ENCODE data around the gene LNP1. TPM values are rescaled to one million over a fixed set of nuclear protein-coding genes. Genes with fewer than 3 reads are reported as not detected.

LNP1 gene
- total and polyA plus RNA-seq, 2 experiments from 2014 or later = 1.2 to 2.9 TPM

DNA sequence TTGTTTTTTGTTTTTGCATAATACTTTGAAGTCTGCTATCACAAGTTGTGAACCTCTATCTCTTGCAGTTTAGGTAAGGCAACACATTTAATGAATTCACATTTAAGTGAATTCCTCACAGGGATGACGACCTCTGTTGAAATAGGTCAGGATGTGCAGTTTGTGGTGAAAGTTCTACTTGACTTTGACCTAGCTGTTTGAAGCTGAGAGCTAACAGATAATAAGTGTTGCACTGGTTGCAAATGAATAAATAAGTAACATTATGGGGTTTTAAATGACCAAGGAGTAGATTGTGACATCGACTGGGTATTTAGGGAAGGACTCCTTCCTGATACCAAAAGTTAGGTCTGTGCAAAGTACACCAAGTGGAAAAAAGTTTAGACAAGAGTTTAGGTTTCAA is 42.9 kb upstream of the LNP1 start:
- peaks cover 20% of the 10 kb centered on the region for H3K36me3 ChIP-seq (ENCODE audit: low read depth)
- H3K9me2 ChIP-seq (ENCODE audit: insufficient read depth) = no peaks in the 10 kb centered on the region
- no peak for TF ChIP-seq EZH2phosphoT487 (IDR thresholded peaks at IDR 0.05; ENCODE audit: insufficient read depth, low read depth)
- TF ChIP-seq EZH2 (IDR thresholded peaks at IDR 0.05; ENCODE audit: insufficient read depth, poor library complexity, severe bottlenecking) = no peak
- H3K27me3 ChIP-seq (replicated peaks; ENCODE audit: insufficient read depth) = no peaks in the 10 kb centered on the region
- WGBS, 2 experiments (ENCODE audit: low coverage in 1 of 2, low lambda C conversion rate in 2 of 2, missing lambda C conversion rate in 2 of 2) = 77 to 84% methylated on average over 2 of the region's 2 CpGs
- peaks cover 18% of the 10 kb centered on the region; the same call in 1 of the 2 replicates for H3F3A ChIP-seq (ENCODE audit: insufficient read depth)
- in situ Hi-C loops (cut with MboI) = no loop called here
- H3K9ac ChIP-seq = no peak overlapping the region
- H3K4me1 ChIP-seq (ENCODE audit: insufficient read depth) = no peaks in the 10 kb centered on the region
- H3K9me3 ChIP-seq (ENCODE audit: low read depth) = no peaks in the 10 kb centered on the region
- H3K79me2 ChIP-seq (ENCODE audit: insufficient read depth) = no peaks in the 10 kb centered on the region
- DNase-seq = no peak
- no peak overlapping the region for H2AFZ ChIP-seq
- no peak overlapping the region for H3K4me2 ChIP-seq (ENCODE audit: unreplicated experiment)
- H4K20me1 ChIP-seq (ENCODE audit: insufficient read depth) = no peaks in the 10 kb centered on the region
- H3K4me3 ChIP-seq = no peak overlapping the region
- no peak overlapping the region for H3K27ac ChIP-seq

- in situ Hi-C loops (cut with MboI) = no loop called here
- Histone ChIP-seq H3K4me2 (ENCODE audit: unreplicated experiment) (no peak overlapping the region), H2AFZ (no peak overlapping the region), H3K9me2 (ENCODE audit: insufficient read depth) (no peaks in the 10 kb centered on the region), H3K27ac (no peak overlapping the region), H3K9me3 (ENCODE audit: low read depth) (no peaks in the 10 kb centered on the region), H3K79me2 (ENCODE audit: insufficient read depth) (no peaks in the 10 kb centered on the region), H3F3A (ENCODE audit: insufficient read depth) (peaks cover 18% of the 10 kb centered on the region; the same call in 1 of the 2 replicates), H3K9ac (no peak overlapping the region), H4K20me1 (ENCODE audit: insufficient read depth) (no peaks in the 10 kb centered on the region), H3K4me3 (no peak overlapping the region), H3K4me1 (ENCODE audit: insufficient read depth) (no peaks in the 10 kb centered on the region), H3K27me3 (replicated peaks; ENCODE audit: insufficient read depth) (no peaks in the 10 kb centered on the region), H3K36me3 (ENCODE audit: low read depth) (peaks cover 21% of the 10 kb centered on the region)
- no peak for DNase-seq
- TF ChIP-seq EZH2phosphoT487 (IDR thresholded peaks at IDR 0.05; ENCODE audit: insufficient read depth, low read depth) (no peak), EZH2 (IDR thresholded peaks at IDR 0.05; ENCODE audit: insufficient read depth, poor library complexity, severe bottlenecking) (no peak)
- 60 to 61% methylated on average over 3 of the region's 3 CpGs for WGBS, 2 experiments (ENCODE audit: low coverage in 1 of 2, low lambda C conversion rate in 2 of 2, missing lambda C conversion rate in 2 of 2)
Measured at GRCh38 chr3:100359035-100359434, 42.3 kb upstream of the LNP1 start.

DNA sequence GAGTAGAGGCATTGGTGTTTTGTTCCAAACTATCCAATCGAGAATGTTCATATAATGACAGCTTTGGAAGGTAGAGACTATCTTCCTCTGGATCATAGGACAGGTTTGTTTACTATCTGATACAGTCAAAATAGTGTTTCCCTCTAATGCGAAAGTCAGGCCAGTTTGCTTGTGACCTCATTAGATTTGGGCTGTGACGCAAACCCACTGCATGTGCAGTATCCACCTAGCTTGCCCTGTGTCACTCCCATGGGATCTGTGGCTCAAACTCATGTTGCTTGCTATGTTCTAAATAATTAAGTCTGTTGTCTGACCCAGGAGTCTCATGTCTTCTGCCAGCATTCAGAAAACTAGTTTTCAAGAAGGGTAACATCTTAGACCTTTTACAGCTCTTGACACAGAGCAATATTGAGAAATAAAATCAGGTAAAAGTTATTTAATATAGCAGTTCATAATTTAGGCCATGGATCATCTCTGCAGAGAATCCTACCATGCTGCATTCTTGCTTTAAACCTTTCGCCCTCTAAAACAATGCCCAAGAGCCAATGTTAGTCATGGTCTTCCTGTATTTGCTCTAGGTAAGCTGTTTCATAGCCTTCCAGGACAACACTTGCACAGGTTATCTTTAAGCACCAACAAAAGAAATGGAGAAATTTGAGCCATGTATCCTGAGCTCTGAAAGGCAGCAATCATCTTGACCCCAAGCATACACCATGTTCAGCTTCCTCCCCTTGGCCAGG is 40.4 kb upstream of the LNP1 start:
- WGBS, 2 experiments (ENCODE audit: low coverage in 1 of 2, low lambda C conversion rate in 2 of 2, missing lambda C conversion rate in 2 of 2) = 83 to 86% methylated on average over 4 of the region's 4 CpGs
- Histone ChIP-seq H4K20me1 (ENCODE audit: insufficient read depth) (no peaks in the 10 kb centered on the region), H2AFZ (no peak overlapping the region), H3K27me3 (replicated peaks; ENCODE audit: insufficient read depth) (no peaks in the 10 kb centered on the region), H3K4me3 (no peak overlapping the region), H3K9ac (no peak overlapping the region), H3K4me1 (ENCODE audit: insufficient read depth) (no peaks in the 10 kb centered on the region), H3K36me3 (ENCODE audit: low read depth) (peaks cover 36% of the 10 kb centered on the region), H3K27ac (no peak overlapping the region), H3K79me2 (ENCODE audit: insufficient read depth) (no peaks in the 10 kb centered on the region; the same call in 1 of the 2 replicates), H3K9me3 (ENCODE audit: low read depth) (no peaks in the 10 kb centered on the region), H3F3A (ENCODE audit: insufficient read depth) (peaks cover 18% of the 10 kb centered on the region; the same call in 1 of the 2 replicates), H3K4me2 (ENCODE audit: unreplicated experiment) (no peak overlapping the region), H3K9me2 (ENCODE audit: insufficient read depth) (no peaks in the 10 kb centered on the region)
- no peak for TF ChIP-seq EZH2phosphoT487 (IDR thresholded peaks at IDR 0.05; ENCODE audit: insufficient read depth, low read depth)
- in situ Hi-C loops (cut with MboI) = no loop called here
- no peak for DNase-seq

- Histone ChIP-seq H2AFZ (no peak overlapping the region), H3K4me2 (ENCODE audit: unreplicated experiment) (no peak overlapping the region), H3K4me1 (ENCODE audit: insufficient read depth) (no peaks in the 10 kb centered on the region), H3K4me3 (no peak overlapping the region), H4K20me1 (ENCODE audit: insufficient read depth) (no peaks in the 10 kb centered on the region), H3K9ac (no peak overlapping the region), H3K36me3 (ENCODE audit: low read depth) (peaks cover 42% of the 10 kb centered on the region), H3K9me2 (ENCODE audit: insufficient read depth) (no peaks in the 10 kb centered on the region), H3K27me3 (replicated peaks; ENCODE audit: insufficient read depth) (no peaks in the 10 kb centered on the region), H3K9me3 (ENCODE audit: low read depth) (no peaks in the 10 kb centered on the region), H3K79me2 (ENCODE audit: insufficient read depth) (no peaks in the 10 kb centered on the region; the same call in 1 of the 2 replicates), H3F3A (ENCODE audit: insufficient read depth) (peaks cover 18% of the 10 kb centered on the region; the same call in 1 of the 2 replicates), H3K27ac (no peak overlapping the region)
- in situ Hi-C loops (cut with MboI) = no loop called here
- 66 to 73% methylated on average over 1 of the region's 1 CpG for WGBS, 2 experiments (ENCODE audit: low coverage in 1 of 2, low lambda C conversion rate in 2 of 2, missing lambda C conversion rate in 2 of 2)
- DNase-seq = no peak
- TF ChIP-seq EZH2 (IDR thresholded peaks at IDR 0.05; ENCODE audit: insufficient read depth, poor library complexity, severe bottlenecking) (no peak), EZH2phosphoT487 (IDR thresholded peaks at IDR 0.05; ENCODE audit: insufficient read depth, low read depth) (no peak)
Measured at GRCh38 chr3:100361897-100362296, 39.4 kb upstream of the LNP1 start.

Measured in GM23248 (cell line).